SHP77 (cell line): ENCODE data around the gene PEF1.

Experiments
- DNase-seq, 2 experiments: peaks; one replicate each; lab custom pipeline; 2025; lab: John Stamatoyannopoulos, UW

PEF1 gene

GRCh38 chr1:31644560-31645273, at the start of gene PEF1:
Gene PEF1, minus strand, starts transcription at chr1:31644876. Its CDS starts 12 bp downstream, at chr1:31644864.
- DNase-seq: peak; percentile 99 to 100

GRCh38 chr1:31693231-31693630, 48.6 kb upstream of the PEF1 start:
- DNase-seq: no peak

GRCh38 chr1:31691951-31692350, 47.3 kb upstream of the PEF1 start:
- DNase-seq: no peak

DNA sequence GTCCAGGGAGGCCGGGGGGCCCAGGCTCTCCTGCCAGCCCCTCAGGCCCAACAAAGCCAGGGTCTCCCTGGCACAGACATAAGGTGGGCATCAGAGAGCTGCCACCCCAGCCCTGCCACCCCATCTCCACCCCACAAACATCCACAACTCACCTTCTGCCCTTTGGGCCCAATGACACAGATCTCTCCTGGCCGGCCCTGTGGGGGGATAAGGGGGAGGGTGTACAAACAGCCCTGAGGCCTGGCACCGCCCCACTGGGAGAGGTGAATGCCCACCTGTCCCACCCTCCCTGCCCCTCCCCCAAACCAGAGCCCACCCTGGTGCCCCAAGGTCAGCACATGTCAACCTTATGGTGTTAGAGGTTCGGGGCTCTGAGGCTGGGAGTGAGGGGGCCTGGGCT, 46.8 kb upstream of the PEF1 start:
- no peak for DNase-seq

DNA sequence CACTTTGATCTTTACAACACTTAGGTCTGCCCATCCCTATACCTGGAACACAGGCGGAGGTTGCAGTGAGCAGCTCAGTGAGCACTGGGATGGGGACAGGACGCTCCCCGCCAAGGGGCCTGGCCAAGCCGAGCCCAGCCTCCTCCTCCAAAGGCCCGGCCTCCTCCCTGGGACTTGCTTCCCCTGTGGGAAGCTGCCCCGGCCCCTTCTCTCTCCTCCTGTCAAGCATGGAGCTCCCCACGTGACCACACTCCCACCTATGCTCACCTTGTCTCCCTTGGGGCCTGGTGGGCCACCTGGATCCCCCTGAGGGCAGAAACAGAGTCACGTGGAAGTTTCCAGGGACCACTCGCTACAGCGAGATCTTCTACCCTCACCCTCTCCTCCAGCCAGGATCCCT, 46.2 kb upstream of the PEF1 start:
- DNase-seq: no peak

- no peak for DNase-seq
Measured at GRCh38 chr1:31689854-31690253, 45.2 kb upstream of the PEF1 start.

DNA sequence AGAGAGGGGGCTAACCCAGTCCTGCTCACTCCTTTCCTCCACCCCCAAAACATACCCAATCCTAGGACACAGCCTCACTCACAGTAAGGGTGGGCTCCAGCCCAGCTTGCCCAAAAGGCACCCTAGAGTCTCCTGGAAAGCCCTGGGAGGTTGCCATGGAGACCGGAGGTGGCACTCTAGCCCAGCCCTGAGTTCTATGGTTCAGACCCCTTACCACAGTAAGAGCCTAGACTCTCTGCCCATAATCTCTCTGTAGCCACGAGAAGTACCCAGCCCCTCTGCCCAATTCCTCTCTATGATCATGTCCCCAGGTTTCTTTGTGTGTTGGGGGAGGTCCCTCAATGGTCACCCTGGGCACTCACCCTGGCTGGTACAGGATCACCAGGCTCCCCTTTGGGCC, 44.7 kb upstream of the PEF1 start:
- no peak for DNase-seq

- DNase-seq: no peak
Measured at GRCh38 chr1:31688233-31688918, 43.7 kb upstream of the PEF1 start.

GRCh38 chr1:31687601-31688000, 42.9 kb upstream of the PEF1 start:
- no peak for DNase-seq

DNA sequence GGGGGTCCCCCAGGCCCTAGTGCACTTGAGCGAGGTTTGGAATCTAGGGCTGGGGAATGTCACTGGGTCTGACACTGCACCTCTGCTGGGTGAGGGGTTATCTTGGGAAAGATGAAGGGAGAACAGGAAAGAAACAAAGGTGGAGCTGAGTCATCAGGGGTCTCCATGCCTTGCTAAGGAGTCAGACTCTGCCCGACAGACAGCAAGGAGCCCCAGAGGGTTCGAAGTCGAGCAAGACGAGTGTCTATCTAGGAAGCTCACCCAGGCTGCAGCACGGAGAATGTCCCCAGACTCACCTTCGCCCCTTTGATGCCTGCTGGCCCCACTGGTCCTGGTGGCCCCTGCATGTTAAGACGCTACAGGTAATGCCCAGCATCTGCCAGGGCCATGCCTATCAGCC, 41.1 kb upstream of the PEF1 start:
- no peak for DNase-seq

GRCh38 chr1:31683997-31684396, 39.3 kb upstream of the PEF1 start:
- no peak for DNase-seq

GRCh38 chr1:31681415-31681814, 36.7 kb upstream of the PEF1 start:
- DNase-seq: no peak

- DNase-seq: no peak
Measured at GRCh38 chr1:31679676-31680230, 35.1 kb upstream of the PEF1 start.

DNA sequence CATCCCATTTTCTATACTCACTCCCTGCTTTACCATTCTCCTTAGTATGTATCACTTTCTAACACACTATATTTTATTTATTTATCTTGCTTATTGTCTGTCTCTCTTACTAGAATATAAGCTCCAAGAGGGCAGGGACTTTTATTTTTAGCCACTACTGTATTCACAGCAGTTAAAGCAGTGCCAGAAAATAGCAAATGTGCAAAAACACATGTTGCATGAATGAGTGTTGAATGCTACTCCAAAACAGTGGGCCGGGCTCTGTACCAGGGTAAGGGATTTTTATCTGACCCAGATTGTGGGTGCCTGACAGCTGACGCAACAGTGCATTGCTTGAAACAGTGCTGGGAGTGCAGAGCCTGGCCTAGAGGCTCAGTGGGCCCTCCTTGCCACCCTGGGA, 34.4 kb upstream of the PEF1 start:
- no peak for DNase-seq

GRCh38 chr1:31678681-31679080, 34.0 kb upstream of the PEF1 start:
- DNase-seq: no peak

GRCh38 chr1:31677949-31678348, 33.3 kb upstream of the PEF1 start:
- DNase-seq: no peak

DNA sequence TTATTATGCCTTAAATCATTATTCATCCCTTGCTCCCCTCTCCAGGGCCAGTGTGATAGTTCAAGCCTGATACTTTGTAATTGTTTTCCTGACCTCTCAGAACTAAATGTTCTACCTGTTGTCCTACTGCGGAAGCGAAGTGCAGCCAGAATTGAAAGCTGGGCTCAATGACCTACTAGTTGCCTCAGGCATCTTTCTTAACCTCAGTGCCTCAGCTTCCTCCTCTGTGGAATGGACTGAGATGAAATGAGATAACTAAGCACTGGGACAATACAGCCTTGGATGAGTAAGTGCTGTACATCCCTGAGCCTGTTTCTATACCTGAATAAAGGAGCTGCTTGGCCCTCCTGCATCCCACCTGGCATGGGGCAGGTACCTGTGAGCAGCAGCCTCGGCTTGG, 32.7 kb upstream of the PEF1 start:
- DNase-seq: no peak

DNA sequence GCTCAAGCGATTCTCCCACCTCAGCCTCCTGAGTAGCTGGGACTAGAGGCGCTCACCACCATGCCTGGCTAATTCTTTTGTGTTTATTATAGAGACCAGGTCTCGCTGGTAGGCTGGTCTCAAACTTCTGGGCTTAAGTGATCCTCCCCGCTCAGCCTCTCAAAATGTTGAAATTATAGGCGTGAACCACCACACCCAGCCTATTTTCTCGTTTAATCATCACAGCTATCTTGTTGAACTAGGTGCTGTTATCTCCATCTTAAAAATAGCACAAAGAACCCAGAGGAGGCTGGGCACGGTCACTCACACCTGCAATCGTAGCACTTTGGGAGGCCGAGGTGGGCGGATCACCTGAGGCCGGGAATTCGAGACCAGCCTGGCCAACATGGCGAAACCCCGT, 31.1 kb upstream of the PEF1 start:
- DNase-seq: no peak

DNA sequence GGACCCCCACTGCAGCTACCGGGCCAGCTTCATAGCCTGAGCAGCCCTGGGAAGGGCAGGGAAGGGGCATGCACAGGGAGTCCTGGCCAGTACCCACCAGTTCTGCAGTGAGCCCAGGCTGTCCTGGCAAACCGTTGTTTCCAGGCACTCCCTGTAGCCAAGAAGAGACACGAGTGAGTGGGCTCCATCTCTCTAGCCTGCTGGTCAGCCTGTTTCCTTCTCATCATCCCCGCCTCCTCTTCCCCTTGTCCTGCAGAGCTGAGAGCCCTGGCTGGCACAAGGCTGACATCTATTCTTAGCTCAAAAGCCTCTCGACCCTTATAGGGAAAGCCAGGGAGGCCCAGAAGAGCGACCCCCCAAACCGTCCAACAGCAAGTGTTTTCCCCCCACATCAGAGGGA, 30.5 kb upstream of the PEF1 start:
- DNase-seq: no peak

GRCh38 chr1:31674626-31675025, 29.9 kb upstream of the PEF1 start:
- DNase-seq: no peak

DNA sequence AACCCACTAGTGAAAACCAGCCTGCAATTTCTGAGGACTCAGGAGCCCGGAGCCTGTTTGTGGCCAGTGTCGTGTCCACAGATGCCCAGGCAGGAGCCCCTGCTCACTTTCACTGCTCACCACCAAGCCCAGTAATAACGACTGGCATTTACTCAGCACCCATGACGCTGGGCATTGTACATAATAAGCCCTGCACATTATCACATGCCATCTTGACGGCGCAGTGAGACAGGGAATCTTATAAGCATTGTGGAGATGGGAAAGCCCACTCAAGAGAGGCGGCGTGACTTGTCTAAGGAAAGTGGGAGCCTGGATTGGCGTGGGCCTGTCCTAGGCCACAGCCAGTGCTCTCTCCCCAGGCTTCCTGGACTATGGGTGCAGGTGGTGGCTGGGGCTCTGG, 28.8 kb upstream of the PEF1 start:
- no peak for DNase-seq

- DNase-seq: peak; percentile 11 to 19
Measured at GRCh38 chr1:31672986-31673385, 28.3 kb upstream of the PEF1 start.

- DNase-seq: no peak
Measured at GRCh38 chr1:31671561-31672201, 27.0 kb upstream of the PEF1 start.
